Ishikawa (cell line): ENCODE measurements around the gene NOCT.

Experiments
- CEBPB ChIP-seq: IDR thresholded peaks from 2 replicates; pipeline ENCODE4 v1.6.1; 2012
- CREB1 ChIP-seq: IDR thresholded peaks from 2 replicates; pipeline ENCODE4 v1.6.1; 2012; ENCODE audit warnings: low read depth
- EP300 ChIP-seq: IDR thresholded peaks from 2 replicates; pipeline ENCODE4 v1.6.1; 2012; ENCODE audit warnings: borderline replicate concordance
- NFIC ChIP-seq: IDR thresholded peaks from 2 replicates; pipeline ENCODE4 v1.6.1; 2012
- RAD21 ChIP-seq: IDR thresholded peaks from 2 replicates; pipeline ENCODE4 v1.6.1; 2012; ENCODE audit warnings: low read depth
- TAF1 ChIP-seq: IDR thresholded peaks from 2 replicates; pipeline ENCODE4 v1.6.1; 2012; ENCODE audit warnings: low read depth, mild to moderate bottlenecking
- TCF12 ChIP-seq: IDR thresholded peaks from 2 replicates; pipeline ENCODE4 v1.6.1; 2012; ENCODE audit warnings: low read depth
- TEAD4 ChIP-seq: IDR thresholded peaks from 2 replicates; pipeline ENCODE4 v1.6.1; 2012
- TF ChIP-seq, protein P1 (sequence below): IDR thresholded peaks from 2 replicates; pipeline ENCODE4 v1.6.1; 2012
- TF ChIP-seq, protein P2 (sequence below): IDR thresholded peaks from 2 replicates; pipeline ENCODE4 v1.6.1; 2012; ENCODE audit warnings: low read depth, mild to moderate bottlenecking

DNA sequence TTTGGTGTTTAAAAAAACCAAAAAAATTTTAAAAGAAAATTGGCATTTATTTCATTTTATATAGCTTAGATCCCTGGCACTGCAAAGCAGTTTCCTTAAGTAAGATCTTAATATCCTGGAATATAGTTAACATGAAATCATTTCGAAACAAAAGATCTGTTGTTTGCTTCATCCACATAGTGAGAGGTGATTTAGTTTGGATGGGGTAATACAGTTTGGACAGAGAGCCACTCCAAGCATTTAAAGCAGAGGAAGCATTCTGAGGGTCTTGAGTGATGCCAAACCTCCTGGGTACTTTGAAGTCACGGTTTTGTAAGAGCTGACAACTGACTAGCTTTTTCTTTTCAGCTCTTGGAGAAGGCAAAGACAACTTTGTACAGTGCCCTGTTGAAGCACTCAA, 28.7 kb downstream of the NOCT start:
- TF ChIP-seq NFIC, result no peak
- TF ChIP-seq, protein P1, sequence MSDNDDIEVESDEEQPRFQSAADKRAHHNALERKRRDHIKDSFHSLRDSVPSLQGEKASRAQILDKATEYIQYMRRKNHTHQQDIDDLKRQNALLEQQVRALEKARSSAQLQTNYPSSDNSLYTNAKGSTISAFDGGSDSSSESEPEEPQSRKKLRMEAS, result no peak
- TF ChIP-seq RAD21, result no peak
- TF ChIP-seq CEBPB, result no peak
- no peak for TF ChIP-seq TAF1
- no peak for TF ChIP-seq TCF12
- no peak for TF ChIP-seq CREB1
- TF ChIP-seq, protein P2, sequence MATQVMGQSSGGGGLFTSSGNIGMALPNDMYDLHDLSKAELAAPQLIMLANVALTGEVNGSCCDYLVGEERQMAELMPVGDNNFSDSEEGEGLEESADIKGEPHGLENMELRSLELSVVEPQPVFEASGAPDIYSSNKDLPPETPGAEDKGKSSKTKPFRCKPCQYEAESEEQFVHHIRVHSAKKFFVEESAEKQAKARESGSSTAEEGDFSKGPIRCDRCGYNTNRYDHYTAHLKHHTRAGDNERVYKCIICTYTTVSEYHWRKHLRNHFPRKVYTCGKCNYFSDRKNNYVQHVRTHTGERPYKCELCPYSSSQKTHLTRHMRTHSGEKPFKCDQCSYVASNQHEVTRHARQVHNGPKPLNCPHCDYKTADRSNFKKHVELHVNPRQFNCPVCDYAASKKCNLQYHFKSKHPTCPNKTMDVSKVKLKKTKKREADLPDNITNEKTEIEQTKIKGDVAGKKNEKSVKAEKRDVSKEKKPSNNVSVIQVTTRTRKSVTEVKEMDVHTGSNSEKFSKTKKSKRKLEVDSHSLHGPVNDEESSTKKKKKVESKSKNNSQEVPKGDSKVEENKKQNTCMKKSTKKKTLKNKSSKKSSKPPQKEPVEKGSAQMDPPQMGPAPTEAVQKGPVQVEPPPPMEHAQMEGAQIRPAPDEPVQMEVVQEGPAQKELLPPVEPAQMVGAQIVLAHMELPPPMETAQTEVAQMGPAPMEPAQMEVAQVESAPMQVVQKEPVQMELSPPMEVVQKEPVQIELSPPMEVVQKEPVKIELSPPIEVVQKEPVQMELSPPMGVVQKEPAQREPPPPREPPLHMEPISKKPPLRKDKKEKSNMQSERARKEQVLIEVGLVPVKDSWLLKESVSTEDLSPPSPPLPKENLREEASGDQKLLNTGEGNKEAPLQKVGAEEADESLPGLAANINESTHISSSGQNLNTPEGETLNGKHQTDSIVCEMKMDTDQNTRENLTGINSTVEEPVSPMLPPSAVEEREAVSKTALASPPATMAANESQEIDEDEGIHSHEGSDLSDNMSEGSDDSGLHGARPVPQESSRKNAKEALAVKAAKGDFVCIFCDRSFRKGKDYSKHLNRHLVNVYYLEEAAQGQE, result no peak
- no peak for TF ChIP-seq TEAD4
- TF ChIP-seq EP300, result no peak
